GOT3 (cell line): ENCODE data around the gene TCF23.
"Not testable (repeated sequence)": the region's sequence is repeated elsewhere in the genome, so short reads cannot be mapped to it uniquely, and the experiment has no call there.

Experiments used
- DNase-seq: peaks from one replicate; lab custom pipeline; 2025; ENCODE audit warnings: mixed read lengths; lab: John Stamatoyannopoulos, UW

TCF23 gene

DNA sequence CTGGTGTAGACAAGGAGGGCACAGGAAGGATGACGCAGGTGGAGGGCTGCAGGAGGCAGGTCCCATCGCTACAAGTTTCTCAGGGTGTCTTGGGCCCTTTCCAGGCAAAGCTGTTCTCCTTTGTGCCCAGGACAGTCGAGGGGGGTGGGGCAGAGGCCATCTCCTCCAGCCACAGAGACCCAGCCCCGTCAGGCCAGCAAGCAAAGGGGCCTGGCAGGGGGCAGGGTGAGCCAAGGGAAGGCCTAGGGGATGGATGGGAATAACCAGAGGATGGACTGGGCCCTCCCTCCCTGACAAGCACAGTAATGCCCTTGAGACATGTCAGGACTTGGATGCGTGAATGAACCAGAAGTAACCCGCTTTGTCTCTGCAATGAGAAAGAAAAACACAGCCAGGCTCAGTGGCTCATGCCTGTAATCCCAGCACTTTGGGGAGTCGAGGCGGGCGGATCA lies 6.3 kb downstream of the TCF23 start:
- DNase-seq, result no peak

DNA sequence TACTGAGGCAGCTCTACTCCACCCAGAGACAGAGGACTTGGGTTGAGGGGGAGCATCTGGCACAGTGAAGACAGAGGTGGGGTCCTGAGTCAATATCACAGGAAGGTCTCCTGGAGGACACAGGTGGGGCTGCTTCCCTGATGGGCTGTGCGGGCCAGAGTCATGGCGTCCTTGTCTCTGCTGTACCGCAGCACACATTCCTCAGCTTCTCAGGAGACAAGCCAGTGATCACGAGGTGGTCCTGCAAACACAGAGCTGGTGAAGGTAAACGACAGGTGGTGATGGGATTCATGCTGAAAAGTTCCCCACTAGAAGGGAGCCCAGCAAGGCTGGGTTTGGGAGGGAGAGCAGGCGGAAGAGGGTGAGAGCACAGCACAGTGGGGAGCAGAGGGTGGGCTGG lies 9.7 kb downstream of the TCF23 start:
- DNase-seq, result no peak

DNA sequence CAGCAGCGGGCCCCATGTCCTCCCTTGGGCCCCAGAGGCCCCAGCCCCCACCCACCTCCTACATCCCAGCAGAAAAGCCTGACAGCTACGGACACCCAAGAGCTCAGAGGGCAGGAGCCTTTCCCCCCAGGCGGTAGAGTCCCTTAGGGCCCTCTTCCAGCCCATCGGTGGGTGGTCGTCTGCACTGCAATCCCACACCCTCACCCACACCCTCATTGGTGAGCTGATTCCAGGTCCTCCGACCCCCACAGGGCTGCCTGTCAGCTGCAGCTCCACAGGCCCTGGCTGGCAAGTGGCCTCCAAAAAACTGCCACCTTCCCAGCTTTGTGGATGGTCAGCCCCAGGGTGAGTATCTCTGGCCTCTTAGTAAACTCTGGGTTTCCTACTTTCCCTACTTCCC lies 10.5 kb downstream of the TCF23 start:
- no peak for DNase-seq

DNA sequence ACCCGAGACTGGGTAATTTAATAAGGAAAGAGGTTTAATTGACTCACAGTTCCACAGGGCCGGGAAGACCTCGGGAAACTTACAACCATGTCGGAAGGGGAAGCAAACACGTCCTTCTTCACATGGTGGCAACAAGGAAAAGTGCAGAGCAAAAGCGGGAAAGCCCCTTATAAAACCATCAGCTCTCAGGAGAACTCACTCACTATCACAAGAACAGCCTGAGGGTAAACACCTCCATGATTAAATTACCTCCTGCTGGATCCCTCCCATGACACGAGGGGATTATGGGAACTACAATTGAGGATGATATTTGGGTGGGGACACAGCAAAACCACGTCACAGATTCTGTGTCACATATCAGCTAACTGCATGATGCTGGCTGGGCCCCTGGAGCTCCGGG lies 11.4 kb downstream of the TCF23 start:
- no peak for DNase-seq

DNA sequence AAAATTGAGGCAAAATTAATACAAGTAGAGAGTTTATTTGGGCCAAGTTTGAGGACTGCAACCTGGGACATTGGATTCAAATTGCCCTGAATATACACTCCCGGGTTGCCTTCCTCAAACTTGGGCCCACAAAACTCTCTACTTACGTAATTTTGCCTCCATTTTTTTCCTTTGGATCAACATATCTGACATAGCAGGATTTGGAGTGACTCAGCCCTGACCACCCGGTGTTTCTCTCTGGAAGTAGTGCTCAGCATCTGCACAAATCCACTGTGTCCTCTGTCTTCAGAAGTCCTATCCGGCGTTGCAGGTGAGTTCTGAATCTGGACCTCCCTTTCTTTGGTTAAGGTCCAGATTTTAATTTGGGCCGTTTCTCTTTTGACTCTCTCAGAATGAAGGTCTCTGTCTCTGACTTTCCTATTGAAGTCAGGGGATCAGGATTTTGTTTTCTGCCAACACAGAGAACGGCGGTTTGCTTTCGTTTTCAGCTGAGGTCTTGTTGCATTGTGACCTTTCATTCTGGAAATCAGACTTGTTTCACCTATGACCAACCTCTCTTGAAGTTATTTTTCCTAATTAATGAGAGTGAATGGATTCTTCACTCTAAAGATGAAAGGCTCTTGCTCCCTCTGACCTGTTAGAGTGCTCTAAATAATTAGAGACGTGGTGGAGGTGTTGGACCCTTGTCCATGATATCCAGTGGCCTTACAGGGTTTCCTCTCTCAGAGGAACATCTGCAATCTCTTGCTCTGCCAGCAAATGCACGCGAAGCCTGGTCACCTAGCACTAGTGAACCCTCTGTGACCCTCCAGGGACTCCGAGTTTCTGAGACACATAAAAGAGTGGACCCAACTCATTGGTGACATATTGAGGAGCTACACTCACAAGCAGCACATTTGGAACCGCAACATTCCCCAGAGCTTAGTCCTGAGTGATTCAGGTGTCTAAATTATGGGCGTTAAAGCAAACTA lies 13.6 kb downstream of the TCF23 start:
- no peak for DNase-seq

DNA sequence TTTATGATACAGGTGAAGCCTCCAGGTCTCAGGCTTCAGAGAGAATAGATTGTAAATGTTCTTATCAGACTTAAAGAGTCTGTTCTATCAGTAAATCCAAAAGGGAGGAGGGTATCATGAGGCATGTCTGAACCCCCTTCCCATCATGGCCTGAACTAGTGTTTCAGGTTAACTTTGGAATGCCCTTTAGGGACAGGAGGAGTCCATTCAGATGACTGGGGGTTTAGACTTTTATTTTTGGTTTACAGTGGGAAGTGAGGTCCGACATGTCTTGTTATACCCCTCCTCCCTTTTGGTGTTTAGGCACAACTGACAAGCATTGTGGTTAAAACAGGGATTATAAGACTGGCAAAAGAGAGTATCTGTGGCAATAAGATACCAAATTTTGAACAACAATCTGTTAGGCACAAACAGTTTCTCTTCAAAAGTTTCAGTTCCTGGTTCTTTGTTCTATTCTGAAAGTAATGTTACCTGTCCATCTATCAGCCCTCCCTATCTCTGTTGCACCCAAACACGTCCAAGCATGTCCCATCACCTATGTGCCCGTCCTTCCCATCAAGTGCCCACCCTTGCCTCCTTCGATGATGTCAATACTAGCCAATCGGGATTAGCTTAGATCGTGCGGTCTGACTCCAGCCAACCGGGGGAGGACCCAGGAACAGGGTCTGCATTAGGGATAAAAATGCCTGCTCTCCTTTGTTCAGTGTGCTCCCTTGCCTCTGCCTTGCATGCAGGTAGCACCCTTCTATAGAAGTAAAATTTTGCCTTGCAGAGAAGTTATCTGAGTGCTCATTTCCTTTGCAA lies 16.4 kb downstream of the TCF23 start:
- no peak for DNase-seq

DNA sequence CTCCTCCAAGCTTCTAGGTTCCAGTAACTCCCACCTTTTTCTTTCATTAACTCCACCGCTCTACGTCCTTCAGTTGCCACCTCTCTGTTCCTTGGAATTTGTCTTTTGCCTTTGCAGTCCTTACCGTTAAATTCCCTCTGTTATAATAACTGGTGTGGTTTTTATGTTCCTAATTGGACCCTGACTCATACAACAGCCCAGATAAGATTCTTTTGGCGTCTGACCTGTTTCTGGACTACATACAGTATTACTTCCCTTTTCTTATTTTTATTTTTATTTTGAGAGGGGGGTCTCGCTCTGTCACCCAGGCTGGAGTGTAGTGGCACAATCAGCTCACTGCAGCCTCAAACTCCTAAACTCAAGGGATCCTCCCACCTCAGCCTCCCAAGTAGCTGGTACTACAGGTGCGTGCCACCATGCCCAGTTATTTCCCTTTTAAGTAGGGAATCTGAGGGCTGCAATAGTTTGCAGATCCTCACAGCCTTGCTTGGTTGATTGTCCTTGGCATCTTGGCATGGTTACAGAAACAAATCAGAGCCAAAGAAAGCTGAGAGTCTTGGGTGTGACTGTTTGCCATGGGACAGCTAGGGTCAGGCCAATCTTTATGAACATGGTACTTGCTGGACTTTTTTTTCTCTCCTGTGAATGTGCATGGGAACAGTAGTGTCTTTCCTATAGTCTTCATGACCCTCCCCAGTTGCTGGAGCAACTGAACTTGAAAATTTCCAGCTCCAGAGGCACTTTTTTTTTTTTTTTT lies 22.0 kb downstream of the TCF23 start:
- DNase-seq, result no peak

DNA sequence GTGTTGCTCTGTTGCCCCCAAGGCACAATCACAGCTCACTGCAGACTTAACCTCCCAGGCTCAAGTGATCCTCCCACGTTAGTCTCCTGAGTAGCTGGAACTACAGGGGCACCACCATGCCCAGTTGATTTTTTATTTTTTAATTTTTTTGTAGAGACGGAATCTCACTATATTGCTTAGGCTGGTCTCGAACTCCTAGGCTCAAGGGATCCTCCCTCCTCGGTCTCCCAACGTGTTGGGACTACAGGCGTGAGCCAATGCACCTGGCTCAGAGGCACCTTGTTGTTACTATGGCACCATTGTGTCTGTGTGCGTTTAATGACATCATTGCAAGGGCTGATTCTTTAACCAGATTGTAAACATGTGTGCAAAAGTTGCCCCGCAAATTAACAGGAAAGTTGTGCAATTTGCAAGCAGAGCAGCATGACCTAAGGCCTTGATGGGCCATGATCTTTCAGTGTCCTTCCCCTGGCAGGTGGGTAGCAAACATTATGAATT lies 22.6 kb downstream of the TCF23 start:
- DNase-seq, result no peak

DNA sequence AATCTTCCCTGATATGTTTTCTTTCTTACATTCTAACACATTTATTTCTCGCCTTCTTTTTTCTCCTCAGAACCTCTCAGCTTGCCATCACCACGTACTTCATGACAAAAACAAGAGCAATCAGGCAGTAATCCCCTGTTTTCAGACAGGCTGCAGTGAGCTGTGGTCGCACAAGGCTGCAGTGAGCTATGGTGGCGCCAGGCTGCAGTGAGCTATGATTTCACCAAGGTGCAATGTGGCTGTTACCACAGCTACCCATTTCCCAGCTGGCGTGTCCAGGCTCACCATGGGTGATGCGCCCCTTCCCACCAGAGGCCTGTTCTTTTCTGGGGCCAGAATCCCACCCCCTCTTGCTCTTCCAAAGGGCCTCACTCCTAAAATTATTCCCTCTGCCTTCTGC lies 25.8 kb downstream of the TCF23 start:
- no peak for DNase-seq

DNA sequence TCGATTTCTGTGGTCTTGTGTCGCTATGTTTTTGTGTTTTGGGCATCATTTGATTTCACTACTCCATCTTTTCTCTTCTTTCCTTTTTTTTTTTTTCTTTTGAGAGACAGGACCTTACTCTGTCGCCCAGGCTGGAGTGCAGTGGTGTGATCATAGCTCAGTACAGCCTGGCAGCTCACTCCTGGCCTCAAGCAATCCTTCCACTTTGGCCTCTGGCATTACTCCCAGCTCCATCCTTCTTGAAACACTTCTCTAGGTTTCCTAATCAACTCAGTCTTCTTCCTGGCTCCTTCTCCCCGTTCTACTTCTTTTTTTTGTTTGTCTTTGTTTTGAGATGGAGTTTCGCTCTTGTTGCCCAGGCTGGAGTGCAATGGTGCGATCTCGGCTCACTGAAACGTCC lies 26.5 kb downstream of the TCF23 start:
- no peak for DNase-seq

DNA sequence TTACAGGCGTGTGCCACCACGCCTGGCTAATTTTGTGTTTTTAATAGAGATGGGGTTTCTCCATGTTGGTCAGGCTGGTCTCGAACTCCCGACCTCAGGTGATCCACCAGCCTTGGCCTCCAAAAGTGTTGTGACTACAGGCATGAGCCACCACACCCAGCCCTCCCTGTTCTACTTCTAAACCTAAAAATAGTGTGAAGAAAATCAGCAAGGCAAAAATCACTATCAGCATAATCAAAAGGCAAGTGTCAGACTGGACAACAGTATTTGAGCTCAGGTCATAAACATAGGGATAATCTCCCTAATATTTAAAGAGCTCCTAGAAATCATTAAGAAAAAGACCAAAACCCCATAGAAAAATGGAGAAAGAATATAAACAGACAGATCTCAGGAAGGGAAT lies 27.0 kb downstream of the TCF23 start:
- not testable (repeated sequence) for DNase-seq

DNA sequence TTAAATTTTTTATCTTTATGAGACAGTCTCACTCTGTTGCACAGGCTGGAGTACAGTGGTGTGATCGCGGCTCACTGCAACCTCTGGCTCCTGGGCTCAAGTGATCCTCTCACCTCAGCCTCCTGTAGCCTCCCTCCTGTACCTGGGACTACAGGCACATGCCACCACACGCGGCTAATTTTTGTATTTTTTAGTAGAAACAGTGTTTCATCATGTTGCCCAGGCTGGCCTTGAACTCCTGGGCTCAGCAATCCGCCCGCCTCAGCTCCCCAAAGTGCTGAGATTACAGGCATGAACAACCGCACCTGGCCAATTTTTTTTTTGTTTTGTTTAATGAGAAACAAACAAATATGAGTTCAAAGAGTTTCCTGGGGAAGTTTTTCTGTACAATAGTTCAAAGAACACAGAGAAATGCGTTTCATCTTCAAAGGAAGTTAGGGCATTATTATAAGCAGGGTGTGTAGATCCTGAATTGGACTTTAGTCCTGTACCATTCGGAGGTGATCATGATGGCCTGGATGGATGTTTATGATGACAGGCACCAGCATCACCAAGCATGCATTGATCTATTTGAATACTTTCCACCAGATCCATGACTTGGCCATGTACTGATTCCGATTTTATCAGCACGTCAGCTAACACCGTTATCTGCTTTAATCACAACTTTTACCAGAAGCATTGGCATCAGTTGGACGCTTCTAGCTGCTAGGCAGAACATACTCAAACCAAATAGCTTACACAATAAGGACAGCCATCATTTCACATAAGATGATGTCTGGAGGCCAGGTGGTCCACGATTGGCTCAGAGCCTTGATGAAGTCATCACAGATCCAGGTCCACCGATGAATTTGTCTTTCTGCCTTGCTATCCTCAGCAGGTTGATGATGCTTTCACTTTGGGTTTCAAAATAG lies 28.9 kb downstream of the TCF23 start:
- DNase-seq, result no peak

DNA sequence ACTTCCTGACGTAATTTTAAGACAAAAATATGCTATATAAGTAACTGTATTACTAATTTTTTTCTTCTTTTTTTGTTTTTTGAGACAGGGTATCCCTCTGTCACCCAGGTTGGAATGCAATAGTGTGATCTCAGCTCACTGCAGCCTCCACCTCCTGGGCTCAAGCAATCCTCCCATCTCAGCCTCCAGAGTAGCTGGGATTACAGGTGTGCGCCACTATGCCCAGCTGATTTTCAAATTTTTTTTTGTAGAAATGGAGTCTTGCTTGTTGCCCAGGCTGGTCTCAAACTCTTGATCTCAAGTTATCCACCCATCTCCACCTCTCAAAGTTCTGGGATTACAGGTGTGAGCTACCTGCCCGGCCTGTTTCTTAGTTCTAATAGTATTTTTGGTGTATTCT lies 29.7 kb downstream of the TCF23 start:
- no peak for DNase-seq

DNA sequence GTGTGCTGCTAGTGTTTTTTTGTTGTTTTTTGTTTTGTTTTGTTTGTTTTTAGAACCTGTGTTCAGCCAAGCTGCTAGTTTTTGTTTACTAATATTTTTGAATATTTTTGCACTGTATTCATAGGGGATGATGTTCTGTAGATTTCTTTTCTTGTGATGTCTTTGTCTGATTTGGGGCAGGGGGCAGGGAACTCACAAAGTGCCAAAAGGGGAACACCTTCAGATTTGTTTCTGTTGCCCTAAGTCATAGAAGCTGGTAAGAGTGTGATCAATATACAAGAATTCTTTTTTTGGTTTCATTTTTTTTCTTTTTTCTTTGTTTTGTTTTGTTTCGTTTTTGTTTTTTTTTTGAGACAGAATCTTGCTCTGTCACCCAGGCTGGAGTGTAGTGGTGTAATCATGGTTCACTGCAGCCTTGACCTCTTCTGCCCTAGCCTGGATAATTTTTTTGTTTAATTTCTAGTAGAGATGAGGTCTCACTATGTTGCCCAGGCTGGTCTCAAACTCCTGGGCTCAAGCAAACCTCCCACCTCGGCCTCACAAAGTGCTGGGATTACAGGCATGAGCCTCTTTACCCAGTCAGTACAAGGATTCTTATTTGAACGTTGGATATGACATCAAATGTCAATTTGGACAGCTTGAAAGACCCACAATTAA lies 30.7 kb downstream of the TCF23 start:
- DNase-seq, result no peak

DNA sequence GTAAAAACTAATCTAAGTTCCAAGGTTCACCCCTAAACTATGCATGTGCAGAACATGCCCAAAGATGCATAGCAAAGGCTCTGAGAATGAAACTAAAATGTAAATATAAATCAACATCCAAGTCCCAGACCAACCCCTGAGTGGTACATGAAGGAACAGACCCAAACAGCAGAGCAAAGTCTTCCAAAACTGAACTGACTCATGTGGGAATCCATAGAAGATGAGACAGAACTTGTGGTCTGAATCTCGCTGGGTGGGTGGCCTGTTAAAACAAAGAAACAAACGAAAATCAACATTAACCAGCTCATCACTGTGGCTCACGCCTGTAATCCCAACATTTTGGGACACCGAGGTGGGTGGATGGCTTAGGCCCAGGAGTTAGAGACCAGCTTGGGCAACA lies 33.5 kb downstream of the TCF23 start:
- no peak for DNase-seq

DNA sequence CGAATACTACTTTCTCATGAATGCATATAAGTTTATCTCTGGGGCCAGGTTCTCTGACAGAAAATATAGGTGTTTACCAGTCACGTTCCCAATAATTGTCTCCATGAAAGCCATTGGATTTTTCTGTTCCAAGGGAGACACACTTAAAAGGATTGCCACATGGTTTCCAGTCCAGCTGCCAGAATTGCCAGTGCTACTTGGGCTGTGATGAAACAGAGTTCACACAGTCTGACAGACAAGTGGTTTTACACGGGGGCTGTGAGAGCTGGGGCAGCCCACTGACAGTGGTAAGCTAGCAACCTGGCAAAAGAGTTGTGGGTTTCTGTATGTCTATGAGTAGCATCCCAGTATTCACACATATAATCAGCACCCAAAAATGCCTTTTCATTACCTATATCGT lies 35.3 kb downstream of the TCF23 start:
- DNase-seq, result no peak

DNA sequence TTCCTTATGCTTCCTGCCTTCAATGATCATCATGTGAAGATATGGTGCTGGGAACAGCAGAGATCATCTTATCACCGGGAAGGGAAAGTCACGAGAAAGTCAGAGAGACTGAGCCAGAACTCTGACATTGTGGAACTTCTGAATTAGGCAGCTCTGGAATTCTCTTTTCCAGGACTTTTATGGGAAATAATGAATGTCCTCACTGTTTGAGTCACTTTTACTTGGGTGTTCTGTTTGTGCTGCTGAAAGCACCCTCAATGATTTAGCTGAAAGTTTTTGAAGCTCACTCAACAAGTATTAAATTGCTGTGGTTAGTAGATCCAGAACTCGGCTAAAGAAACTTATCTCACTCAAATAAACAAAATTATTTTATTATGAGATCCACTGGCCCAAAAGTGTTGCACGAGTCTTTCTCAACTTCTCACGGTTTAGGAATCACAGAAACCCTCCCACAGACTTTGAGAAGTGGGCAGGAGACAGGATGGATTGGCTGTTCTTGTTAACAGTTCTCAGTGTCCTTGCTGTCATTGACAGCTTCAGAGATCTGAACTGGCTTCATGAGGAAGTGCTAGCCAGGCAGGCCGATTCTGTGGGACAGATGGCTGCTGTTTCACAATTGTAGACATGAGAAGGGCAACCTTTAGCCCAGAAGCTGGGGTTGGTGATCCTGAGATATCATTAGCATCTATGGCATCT lies 36.7 kb downstream of the TCF23 start:
- no peak for DNase-seq

DNA sequence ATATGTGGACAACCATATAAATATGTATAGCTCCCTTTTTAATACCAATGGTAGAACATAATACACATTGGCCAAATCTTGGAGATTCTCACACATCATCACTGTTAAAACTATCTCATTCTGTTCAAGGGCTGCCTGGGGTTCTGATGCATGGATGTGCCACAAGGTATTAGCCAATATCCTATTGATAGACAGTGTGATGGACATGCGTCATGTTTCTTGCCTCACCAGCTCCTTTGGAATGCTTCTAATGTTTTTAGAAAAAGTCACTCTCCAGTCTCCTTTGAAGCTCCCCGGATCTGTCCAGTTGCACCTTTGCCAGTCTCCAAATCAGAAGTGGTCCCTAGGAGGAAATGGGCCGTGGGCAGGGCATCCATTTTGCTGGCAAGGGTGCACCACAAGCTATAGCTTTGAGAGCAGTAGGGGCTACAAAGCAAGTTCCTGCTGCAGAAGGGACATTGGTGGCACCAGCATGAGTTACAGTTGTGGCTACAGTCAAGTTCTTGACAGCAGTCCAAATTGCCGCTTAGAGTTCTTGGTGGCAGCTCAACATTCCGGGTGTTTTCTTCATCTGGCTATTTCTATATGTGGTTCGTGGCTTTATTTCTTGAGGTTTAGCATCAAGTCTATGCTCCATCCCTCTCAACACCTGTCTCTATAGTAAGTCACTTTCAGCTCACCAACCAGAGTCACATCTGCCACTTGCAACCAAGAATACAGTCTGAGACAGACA lies 38.0 kb downstream of the TCF23 start:
- no peak for DNase-seq

DNA sequence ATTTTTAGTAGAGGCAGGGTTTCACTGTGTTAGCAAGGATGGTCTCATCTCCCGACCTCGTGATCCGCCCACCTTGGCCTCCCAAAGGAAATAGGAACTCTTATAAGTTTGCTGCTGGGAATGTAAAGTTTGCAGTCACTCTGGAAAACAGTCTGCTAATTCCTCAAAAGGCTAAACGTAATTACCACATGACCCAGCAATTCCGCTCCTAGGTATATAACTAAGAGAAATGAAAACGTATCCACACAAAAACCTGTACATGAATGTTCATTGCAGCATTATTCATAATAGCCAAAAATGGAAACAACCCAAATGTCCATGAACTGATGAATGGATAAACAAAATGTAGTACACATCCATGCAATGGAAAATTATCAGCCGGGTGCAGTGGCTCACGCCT lies 41.2 kb downstream of the TCF23 start:
- DNase-seq, result no peak
